ENCODE data around the gene NOL7. TPM values are rescaled to one million over a fixed set of nuclear protein-coding genes. Genes with fewer than 3 reads are reported as not detected.

The NOL7 gene
- total RNA-seq, 1 experiment from 2014 or later, result 76.3 TPM

DNA sequence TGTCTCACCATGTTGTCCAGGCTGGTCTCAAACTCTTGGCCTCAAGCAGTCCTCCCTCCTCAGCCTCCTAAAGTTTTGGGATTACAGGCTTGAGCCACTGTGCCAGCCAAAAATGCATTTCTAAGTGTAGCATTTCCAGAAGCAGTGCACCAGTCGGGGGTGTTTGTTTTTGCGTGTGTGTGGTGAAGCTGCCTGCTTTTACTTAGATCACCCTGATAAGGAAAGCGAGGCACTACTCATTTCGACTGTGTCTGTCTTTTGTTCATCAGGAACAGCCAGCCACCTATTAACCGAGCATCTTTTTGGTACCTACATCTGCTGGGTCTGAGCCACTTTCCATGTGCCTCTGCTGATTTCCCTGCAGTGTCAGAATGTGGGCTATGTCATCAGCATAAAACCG lies 22.0 kb upstream of the NOL7 start:
- DNase-seq (ENCODE audit: extremely low read depth, low read depth), result no peak

DNA sequence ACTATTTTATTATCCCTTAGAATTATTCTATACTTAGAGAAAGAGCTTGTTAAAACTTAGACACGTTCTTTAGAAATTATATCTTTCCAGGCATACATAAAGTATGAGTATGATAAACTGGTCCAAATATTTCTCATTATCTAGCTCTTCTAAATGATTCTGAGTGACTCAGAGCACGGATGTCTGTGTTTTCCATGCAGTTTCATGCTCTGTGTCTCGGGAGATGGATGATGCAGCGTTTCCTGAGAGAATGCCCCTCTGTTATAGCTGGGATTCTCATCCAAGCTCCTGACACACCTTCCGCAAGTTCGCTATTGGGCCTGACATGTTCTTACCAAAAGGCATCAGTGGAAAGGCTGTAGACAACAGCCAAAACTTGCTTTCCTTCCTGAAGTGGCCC lies 21.4 kb upstream of the NOL7 start:
- DNase-seq (ENCODE audit: extremely low read depth, low read depth), result no peak

DNA sequence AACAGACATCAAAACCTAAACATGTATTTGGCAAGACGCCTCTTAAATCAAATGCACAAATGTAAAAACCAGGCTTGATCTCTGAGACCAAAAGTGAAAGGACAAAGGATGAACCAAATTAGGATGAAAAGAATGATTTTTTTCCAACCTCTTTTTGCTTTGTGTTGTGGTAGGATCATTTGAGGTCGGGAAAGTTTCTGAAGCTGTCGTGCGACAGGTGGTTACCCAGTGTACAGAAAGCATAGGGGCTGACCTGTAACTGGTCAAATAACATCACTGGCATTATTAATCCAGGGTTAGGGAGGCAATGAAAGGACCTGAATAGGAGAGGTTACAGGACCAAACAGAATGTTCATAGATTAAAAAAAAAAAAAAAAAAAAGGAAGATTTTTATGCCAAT lies 18.1 kb upstream of the NOL7 start:
- no peak for DNase-seq (ENCODE audit: extremely low read depth, low read depth)

DNA sequence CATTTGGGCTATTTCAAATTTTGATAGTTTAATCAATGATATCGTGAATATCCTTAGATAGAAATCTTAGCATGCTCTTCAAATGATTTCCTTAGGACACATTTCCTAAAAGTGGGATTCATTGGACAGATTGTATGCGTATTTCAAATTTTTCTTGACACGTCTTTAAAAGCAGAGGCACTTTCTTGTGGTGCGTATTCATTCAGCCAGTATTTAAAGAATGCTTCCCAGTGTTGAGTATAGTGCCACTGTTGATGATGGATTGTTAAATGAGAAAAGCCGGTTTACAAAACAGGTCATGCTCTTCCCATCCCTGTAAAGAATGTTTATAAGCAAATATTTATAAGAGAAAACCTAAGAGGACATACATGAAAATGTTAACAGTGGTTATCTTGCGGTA lies 15.1 kb upstream of the NOL7 start:
- DNase-seq (ENCODE audit: extremely low read depth, low read depth), result no peak

DNA sequence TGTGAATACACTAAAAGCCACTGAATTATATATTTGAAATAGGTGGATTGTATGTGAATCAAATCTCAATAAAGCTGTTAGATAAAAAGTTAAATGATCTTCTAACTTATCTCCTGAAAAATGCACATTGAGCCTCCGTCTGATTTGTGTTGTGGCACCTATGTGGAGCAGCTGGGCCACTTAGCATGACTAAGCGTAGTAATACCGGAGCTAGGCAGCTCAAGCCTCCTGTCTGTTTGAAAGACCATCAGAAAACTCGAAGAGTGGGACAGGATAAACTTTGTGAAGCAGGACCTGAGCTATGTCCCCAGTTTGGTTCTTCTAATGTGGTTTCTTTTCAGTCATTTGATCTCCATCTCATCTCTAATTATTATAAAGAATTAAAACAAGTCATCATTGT lies 11.0 kb upstream of the NOL7 start:
- DNase-seq (ENCODE audit: extremely low read depth, low read depth), result no peak

DNA sequence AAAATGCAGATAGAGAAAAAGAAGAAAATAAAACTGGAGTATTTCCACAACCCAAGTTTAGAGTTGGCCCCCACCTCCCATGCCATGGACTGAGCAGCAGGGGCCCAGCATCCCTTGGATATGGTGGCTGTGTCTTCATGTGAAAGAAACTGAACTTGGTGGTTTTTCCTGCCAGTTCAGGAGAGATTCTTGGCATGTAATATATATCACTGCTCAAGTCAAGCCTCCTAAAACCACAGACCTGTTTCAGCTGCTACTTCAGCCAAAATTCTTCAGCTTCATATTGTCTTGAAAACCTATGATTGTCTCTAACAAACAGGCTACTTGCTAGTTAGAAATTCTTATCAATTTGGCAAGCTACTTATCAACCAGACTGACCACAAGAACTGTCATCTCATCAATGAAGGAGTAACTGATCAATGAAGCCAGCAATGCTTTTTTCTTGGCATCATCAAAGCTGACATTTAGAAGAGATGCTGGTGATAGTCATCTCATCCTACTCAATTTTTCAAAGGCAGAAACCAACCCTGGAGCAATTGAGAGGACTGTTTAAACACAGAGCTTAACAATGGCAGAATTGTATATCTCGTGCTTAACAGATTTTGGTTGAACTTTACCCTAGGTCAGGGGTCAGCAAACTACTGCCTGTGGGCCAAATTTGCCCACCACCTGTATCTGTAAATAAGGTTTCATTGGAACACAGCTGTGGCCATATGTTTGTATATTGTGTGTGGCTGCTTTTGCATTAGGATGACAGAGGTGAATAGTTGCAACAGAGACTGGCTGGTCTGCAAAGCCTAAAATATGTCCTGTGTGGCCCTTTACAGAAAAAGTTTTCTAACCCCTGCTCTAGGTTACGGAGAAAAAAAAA lies 10.4 kb upstream of the NOL7 start:
- no peak for DNase-seq (ENCODE audit: extremely low read depth, low read depth)

DNA sequence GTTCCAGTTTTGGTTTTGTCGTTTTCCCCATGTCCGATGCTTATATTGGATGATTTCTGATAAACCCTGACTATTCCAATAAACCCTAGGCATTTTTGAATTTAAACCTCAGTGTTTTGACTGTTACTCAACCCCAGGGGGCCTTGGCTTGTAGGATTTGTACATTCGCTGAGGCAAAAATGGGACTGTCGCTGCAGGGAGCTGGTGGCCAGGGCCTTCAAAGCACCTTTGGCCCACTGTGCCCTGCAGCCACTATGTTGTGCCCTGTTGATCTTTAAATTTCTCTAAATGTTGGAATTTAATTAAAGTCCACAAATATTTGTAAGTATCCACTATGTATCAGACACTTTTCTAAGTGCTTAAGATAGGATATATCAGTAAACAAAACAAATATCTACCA lies 9.5 kb upstream of the NOL7 start:
- no peak for DNase-seq (ENCODE audit: extremely low read depth, low read depth)

DNA sequence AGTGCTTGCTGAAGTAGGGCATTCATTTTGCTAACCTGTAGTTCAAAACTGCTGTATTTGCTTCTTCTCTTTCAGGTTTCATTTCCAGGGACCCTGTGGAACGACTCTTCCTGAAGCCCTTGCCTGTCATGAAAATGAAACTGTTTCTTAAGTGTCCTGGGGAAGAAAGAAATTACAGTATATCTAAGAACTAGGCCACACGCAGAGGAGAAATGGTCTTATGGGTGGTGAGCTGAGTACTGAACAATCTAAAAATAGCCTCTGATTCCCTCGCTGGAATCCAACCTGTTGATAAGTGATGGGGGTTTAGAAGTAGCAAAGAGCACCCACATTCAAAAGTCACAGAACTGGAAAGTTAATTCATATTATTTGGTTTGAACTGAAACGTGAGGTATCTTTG lies 3.4 kb upstream of the NOL7 start:
- DNase-seq (ENCODE audit: extremely low read depth, low read depth), result no peak

DNA sequence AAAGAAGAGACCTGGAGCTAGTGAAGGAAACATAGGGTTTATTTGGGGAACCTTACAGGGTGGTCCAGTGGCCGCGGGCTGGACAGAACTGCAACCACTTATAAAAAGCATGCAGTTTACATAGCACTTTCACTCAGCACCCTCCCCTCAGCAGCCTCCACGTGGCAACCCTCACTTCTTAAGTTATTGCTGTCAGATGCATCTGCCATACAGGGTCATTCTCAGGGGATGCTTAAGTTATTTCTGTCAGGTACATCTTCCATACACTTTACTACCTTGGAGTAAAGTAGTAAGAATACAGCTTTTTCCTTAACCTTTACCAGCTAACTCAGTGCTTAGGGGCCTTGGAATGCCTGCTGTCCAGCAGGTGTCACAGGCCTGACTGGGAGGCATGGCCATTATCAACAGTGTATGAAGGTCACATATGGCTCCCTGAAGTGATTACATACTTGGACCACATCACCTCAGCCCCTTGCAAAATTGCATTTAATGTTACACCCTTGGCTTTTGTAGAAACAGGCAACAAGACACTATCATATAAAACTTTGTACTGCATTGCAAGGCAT lies 2.0 kb upstream of the NOL7 start:
- no peak for DNase-seq (ENCODE audit: extremely low read depth, low read depth)

DNA sequence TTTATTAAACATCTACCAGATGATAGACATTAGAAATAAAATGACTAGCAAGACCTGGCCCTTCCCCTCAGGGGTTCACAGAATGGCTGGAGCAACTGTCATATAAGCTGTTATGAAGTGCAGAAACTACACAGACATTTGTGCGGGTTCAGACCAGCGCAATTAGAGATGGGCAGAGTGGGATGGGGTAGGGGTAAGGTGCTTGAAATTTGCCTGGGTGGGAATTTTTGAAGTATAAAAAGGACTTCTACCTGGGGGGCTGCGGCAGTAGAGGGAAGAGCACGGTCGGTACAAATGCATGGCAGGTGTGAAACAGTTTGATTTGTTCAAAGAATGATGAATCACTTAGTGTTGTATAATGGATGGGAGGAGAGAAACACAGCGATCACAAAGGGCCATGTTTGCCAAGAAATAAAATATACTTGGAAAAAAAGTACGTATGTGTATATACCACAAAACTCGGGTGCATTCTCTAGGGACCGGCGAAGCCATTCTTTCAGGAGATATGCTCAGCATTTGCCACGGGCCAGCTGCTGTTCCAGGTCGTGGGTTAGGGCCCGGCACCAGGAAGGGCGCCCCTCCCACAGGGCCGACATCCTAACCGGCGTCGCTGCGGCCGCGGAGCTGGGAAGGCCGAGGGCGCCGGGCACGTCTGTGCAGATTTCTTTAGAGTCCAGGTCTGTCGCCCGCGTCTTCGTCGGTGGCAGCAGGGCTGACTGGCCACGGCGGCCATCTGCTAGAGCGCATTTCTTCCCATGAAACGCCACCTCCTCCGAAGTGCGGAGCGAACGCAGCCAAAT lies 809 bp upstream of the NOL7 start:
- DNase-seq (ENCODE audit: extremely low read depth, low read depth), result peak; percentile 0

DNA sequence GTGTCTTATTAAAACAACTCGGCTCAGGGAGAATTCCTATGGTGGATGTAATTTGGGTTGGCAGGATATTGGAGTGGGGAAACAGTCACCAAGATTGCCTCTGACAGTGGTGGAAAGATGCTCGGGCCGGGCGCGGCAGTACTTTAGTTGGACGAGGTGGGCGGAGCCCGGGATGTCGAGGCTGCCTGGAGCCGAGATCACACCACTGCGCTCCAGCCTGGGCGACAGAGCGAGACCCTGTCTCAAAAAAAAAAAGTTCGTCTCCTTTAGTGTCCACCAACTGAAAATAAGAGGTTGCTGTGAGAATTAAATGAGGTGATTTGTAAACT lies 621 bp downstream of the NOL7 start:
- peak; percentile 11 for DNase-seq (ENCODE audit: extremely low read depth, low read depth)

DNA sequence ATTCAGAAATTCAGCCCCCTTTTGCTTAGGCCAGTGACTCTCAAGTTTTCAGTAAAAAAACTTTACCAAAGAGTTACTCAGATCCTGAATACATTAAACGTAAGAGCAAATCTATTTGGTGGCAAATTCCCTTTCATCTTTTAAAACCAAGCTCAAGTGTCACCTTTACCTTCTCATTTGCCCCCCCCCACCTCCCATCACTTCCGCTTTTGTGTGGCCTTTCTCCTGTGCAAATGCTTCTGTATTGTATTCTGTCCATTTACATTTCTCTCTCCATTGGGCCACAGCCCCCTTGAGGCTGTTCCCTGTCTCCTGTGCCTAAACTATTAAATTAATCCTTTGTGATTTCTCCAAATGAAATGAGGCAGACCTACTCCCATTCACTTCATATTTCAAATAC lies 1.9 kb downstream of the NOL7 start:
- DNase-seq (ENCODE audit: extremely low read depth, low read depth), result no peak

DNA sequence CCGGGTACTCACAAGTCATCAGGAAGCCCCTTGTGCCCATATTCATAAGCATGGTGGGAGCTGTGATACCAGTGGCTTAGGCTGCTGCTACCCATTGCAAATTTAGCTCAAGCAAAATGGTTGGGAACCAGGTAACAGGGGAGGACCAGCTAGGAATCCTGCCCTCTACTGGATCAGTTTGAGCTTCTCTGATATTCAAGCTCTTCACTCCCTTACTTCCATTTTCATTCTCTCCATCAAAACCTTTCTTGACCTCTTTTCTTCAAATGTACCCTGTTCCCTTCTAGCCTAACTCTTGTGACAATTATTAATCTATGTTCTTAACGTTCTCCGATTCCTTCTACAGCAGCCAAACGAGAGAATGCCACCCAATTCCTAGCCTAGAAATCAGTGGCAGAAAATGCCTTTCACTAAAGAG lies 9.7 kb downstream of the NOL7 start:
- peak; percentile 18 for DNase-seq (ENCODE audit: extremely low read depth, low read depth)

DNA sequence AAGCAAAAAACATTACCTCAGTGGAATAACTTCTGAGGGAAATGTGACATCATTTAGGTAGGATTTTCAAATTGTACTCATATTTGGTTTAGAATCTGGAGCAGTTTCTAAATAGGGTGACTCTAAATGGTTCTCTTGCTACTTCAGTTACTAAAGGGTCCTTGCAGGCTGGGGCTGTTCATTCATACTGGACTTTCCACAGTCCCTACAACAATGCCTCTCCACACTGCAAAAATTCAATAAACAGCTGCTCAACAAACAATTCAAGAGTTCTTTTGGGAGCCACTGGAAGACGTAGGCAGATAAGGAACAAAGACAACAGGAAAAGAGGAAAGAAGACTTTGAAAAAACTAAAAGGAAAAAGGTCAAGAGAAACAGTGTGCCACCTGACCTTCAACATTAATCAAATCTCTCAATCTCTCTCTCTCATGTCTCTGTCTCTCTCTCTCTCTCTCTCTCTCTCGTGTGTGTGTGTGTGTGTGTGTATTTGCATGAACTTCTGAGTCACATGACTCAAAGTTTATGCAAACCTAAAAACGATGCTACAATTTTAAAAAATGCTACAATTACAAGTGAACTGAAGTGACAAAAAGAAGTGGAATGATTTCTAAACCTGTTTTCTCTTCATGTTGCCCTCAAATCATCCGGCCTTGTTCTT lies 14.5 kb downstream of the NOL7 start:
- DNase-seq (ENCODE audit: extremely low read depth, low read depth), result no peak

DNA sequence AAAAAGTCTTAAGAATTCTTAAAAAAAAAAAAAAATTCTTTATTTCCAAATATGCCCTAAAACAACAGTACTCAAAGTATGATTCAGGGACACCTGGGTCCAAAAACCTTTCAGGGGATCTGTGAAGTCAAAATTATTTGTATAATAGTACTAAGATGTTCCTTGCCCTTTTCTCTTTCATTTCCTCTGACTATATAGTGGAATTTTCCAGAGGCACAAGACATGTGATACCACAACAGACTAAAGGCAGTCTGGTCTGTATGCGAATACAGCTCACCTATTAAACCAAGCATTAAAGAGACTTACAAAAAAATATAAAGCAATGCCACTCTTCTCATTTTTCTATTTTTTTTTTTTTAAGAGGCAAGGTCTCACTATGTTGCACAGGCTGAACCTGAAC lies 15.4 kb downstream of the NOL7 start:
- no peak for DNase-seq (ENCODE audit: extremely low read depth, low read depth)

DNA sequence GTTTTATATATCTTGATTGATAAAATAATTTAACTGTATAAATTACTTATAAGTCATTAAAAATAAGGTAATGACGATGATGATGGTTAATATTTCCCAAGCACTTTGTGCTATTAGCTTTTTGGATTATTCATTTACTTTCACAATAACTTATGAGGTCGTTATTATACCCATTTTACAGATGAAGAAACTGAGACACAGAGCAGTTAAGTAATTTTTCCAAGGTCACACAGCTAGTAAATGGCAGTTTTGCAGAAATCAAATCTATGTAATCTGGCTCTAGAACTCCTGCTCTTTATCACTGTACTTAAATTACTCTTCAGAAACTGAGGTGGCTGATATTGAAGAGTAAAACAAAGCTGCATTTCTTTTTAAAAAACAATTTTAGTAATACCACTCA lies 18.2 kb downstream of the NOL7 start:
- no peak for DNase-seq (ENCODE audit: extremely low read depth, low read depth)

DNA sequence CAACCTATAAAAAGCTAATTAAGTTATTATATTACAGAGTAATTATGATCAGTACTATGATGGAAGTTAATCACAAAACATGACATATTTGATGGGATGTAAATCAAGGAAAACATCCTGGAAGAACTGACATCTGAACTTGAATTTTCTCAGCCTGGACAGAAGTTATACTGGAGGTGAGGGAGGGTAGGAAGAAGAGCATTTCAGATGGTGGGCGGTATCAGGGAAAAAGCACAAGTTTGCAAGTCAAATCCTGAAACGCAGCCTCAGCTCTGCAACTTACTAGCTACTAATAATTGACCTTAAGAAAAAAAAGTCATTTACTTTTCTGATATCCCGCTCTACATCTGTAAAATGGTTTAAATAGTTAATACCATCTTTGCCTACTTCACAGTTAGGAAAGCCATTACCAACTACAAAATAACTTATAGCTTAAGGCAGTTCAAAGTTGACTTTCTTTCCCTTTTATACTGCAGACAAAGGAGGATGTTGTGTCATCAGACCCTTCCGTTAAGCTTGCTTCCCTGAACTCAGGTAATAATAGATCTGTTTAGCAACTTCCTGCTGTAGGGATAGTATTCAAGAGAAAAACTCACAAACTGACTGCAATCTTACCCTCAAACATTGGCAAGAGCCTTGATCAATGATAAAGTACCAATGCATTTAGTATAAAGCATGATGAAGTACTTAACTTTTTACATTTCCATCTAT lies 21.0 kb downstream of the NOL7 start:
- DNase-seq (ENCODE audit: extremely low read depth, low read depth), result no peak

DNA sequence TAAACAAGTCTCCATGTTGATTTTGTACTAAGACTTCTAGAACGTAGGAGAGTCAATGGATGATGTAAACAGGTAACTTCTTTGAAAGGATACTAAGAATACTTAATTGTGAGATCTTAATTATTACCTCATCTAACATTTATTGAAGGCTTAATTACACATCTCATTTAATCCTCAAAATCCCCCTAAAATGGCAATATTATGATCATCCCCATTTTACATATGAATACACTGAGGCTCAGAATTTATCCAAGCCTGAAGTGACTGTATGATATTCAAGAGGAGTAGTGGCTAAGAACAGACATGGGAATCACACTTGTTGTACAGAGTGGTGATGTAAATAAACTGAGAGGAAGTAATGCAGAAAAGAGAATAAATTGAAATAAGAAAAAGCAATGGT lies 22.9 kb downstream of the NOL7 start:
- DNase-seq (ENCODE audit: extremely low read depth, low read depth), result no peak

DNA sequence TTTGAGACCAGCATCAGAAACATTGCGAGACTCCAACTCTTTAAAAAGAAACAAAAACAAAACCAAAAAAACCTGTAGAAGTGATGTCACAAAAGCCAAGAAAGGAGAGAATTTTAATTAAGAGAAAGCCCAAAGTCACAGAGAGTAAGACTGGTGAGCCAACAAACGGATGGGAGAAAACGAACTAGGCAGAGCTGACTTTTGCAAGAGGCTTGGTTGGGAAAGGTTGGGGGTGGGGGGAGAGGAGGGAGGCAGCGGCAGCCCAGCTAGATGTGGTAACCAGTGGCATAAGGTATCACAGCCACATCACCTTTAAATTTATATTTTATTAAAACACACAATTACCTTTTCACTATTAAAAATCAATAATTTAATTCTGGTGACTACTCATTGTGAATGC lies 23.5 kb downstream of the NOL7 start:
- DNase-seq (ENCODE audit: extremely low read depth, low read depth), result no peak

DNA sequence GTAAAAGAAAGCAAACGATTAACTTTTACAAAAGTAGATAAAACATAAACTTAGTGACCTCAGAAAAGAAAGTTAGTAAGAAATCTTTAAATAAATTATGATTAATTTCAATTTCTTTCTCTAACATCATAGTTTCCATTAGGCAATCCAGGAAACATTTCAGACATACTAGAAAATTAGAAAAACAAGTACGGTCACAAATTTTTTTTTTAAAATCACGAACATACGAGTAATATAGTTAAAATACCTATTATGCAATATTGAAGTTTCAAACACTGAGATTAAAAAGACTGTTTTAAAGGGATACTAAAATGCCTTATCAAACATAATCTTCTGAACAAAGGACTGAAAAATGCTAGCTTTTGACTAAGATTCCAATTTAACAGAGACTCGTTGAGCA lies 26.2 kb downstream of the NOL7 start:
- no peak for DNase-seq (ENCODE audit: extremely low read depth, low read depth)

DNA sequence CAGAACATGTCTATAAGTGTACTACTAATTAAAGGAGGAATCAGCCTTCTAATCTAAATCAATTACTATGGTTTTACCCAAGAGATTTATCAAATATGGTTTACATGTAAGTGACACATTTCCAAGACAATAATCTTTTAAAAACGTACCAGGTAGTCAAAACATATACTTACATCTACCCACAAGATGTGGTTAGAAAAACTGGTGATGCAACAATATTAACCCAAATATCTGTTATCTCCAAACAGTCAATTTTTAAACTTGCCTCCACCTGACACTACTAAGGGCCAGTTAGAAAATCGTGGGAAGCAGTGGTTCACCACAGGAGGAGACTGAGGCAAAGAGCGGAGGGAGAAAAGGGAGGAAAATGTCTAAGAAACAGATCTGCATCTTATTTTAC lies 28.0 kb downstream of the NOL7 start:
- no peak for DNase-seq (ENCODE audit: extremely low read depth, low read depth)

Data from NCI-H460 (cell line).